Fibroblast of skin of right biceps (primary cell): ENCODE results near the gene C22orf39.

Experiments used
- DNase-seq: peaks from one replicate; pipeline ENCODE4 v3.0.0-alpha.2; 2013

C22orf39 gene

DNA sequence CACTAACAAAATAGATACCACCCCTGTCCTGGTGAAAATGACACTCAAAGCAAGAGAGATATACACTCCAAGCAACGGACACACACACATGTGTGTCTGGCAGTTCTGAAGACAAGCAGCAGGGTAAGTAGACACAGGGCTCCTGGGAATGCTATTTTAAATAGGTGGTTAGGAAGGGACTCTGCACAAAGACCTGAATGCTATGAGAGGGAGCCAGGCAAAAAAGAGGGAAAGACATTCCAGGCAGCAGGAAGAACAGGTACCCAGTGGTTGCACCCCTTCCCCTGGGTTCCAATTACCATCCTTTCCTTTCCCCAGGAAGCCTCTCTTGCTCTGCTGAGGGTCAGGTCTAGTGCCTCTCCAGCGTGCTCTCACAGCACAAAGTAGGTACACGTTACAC, 28.5 kb upstream of the C22orf39 start:
- DNase-seq: no peak

DNA sequence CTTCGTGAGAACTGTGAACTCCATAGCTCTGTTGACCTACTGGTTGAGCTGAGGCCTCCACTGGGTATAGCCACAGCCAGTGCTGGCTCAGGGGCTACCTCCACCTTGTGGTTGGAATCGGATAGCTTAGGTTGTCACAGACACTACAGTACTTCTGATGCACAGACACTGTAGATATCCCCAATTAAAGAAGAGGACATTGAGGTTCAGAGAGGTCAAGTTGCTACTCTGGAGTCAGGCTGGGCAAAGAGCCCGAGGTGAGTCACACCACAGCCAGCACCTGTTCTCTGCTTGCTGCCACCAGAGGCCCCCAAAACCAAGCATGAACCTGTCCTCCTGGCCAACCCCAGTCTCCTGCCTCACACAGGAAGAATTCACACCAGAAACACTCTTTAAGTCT, 26.1 kb upstream of the C22orf39 start:
- no peak for DNase-seq

DNA sequence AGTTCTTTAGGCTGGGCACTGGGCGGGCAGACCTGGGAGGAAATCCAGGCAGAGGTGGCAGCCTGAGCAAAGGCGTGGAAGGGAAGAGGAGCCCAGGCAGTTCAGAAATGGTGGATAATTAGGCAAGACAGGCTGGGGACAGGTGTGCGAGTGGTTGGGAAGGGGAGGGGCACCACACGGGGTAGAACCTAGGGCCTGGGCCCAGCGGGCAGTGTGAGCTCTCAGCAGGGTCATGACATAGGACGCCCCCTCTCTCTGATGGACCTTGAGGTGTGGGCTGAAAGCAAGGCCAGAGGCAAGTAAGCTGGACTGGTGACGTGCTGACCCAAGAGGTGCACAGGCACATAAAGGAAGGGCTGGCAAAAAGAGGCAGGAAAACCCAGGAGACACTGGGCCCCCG, 24.7 kb upstream of the C22orf39 start:
- DNase-seq: no peak

DNA sequence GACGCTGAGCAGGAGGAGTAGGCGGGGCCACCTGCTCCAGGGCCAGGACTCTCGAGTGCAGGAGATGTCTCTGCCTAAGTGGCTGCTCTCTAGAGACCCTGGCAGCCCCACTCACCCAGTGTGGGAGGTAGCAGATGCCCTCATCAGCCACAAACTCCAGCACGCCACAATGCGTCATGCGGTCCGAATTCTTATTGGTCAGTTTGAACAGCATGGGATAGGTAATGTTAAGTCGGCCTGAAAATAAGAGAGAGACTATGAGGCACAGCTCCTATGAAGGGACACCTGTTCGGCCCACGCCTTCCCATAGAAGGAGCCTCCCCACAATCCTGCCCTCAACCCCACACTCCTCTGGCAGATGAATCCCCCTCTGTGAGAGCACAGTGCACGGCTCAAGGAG, 24.1 kb upstream of the C22orf39 start:
- no peak for DNase-seq

DNA sequence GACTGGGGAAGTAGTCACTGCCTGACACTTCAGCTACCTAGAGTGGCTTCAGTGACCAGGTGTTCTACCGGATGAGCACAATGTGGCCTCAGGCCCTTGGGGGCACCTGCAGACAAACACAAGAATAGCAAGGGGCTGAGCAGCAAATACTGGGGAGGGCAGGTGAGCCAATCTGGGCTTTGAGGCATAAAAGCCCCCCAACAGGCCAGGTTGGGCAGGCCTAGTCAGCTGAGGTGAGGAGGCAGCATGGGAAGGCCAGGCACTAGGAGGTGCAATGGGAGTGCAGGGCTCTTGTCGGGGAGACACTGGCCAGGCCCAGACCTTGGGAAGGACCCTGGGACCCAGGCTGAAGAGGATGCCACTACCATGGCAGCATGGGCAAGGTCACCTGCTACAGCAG, 22.5 kb upstream of the C22orf39 start:
- DNase-seq: no peak

DNA sequence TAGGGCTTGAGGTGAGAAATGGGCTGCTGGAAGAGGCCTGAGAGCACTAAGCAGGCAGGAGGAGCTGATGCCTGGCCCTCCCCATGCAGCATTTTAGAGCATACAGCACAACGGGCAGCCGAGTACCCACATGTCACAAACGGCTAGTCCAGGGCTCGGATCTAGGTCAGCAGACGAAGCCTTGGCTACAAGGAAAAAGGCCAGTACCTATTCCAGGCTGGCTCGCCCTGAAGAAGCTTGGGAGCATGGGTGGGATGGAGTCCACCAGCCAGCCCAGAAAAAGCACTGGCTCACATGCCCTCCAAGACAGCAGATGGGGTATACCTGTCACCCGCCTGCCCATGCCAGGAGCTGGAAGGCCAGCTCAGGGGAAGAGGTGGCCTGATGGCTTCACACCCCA, 21.9 kb upstream of the C22orf39 start:
- DNase-seq: no peak

DNA sequence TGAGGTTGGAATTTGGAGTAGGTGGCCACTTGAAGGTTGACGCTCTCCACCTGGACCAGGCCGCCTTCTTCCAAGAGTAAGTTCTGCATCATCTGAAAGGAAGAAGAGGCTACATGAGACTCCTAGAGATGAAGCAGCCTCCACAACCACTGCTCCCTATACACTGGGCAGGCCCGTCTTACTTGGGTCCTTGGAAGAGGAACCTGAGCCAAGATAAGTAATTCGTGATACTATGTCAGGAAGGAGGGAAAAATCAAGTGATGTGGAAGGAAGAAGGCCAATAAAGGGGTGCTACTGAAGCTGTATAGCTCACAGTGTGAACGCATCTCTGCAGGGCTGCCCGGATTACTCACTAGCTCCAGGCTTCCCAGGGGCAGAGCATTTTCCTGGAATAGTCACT, 20.4 kb upstream of the C22orf39 start:
- DNase-seq: no peak

DNA sequence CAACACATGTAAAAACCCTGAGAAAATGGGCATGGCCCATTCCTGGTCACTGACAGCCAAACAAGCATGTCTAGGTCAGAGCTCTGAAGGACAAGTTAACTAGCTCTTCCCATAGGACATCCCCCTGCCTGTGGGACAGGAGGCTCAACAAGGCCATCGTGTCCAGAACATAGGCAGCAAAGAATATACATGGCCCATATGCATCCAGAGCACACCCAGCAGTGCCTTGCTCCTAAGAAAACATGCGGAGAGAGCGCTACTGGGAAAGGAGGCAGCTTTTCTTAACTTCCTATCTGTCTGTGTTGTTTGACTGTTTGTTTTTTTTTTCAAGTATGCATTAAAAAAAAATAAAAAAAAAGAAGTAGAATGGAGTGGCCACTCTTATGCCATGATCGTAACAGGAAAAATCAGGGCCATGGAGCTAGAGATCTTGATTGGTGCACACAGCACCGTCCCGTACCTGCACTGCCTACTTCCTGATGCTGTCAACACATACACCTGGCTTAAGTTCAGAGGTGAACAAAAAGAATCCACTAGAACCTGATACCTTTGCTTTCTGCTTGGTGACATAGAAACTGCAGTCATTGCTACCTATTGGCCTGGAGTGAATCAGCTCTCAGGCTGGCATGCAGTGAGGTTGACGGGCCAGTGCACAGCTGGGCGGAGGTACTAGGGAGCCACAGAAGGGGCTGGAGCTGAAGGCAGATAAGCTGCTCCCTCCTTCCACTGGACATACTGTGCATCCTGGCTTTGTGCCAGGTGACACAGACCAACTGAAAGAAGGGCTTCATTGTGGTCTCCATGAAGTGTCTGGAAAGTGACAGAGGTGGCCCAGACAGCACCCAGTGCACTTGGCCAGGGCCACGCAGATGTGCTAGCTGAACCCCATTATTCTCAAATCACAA, 19.6 kb upstream of the C22orf39 start:
- no peak for DNase-seq

DNA sequence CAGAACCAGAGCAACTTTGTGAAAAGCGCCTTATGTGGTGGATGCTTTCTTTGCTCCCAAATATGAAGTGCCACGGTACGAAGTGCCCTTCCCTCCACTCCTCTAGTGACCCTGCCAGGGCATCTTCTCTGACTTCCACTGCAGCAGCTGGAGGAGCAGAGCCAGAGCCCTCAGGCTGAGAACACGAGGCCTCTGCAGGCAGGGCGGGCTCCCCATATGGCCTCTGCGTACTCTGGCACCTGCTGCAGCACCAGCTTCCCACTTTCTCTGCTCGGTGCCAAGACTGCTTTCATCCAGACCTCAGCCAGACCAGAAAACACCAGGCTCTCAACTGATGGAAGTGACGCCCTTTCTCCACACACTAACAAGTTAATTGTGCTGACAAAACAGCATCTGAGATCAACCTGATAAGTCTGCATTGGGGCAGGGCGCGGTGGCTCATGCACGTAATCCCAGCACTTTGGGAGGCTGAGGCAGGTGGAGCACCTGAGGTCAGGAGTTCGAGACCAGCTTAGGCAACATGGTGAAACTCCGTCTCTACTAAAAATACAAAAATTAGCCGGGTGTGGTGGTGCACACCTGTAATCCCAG, 18.7 kb upstream of the C22orf39 start:
- no peak for DNase-seq

DNA sequence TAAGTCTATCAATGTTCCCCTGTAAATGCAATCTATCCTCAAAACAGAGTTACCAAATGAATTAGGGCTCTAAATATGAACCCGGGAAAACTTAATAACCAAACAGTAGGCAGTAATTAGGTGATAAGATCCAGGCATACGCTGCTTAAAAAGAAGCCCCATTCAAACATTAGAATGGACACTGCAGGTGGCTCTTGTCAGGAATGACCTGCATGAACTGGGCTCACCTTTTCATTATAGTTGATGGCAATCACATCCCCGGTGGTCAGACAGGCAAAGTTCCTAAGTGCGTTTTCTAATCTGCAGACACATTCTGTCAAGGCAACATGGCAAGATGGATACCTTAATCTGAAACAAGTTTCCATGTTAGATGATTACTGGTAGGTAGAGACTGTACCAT, 17.5 kb upstream of the C22orf39 start:
- no peak for DNase-seq

DNA sequence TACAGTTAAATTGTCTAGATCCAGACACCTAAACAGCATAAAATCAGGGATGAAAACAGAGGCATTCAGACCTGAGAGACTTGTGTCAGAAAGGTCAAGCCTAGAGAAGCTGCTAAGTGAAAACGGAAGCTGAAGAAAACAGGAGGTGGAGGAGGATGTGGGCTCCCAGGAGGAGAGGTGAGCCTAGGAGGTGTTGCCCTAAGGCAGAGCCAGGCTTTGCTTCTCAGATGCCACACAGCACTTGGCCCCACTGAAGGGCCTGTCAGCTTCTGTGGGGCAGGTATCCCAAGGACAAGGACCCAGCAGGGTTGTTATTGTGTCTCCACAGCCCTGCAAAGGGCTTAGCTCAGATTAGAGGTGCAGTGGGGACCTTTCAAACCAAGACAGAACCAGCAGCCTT, 17.0 kb upstream of the C22orf39 start:
- DNase-seq: no peak

DNA sequence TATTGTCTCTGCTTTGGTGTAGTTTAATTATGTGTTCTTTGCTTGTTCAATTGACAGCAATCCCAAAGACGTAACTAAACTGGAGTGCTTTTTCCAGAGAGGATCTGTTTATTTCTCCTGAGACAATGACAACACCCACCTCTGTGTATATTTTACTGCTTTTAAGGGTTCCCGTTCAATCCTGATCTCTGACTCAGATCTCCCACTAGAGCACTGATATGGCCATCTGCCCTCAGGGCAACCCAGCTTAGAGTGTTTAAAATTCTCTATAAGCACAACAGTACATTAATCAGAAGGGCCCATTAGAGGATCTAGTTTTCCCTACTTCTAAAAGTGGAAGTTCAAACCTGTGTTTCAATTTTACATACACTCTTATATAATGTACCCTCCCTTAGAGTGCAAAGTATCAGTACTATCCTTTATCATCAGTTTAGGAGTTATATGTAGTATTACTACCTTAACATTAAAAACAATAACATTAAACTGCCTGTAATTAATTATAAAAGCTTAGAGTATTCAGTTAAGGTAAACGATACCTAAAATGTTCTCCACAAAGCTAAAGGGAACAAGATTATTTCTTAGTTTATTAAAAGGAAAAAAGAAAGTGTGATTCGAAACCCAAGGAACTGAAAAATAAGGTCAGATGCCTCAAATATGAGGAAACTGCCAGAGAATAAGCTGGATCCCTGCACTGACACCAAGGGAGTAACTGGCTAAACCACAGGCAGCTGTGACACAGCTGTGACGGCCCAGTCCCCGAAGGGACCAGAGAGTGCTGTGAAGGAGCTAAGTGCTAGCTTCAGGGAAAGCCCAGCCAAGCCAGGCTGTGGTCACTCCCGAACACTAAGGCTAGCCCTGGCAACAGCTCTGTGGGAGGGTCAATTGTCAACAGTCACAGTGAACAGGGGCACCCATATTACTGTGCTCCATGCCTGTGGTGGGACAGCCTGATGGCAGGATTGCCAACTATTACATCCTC, 16.3 kb upstream of the C22orf39 start:
- DNase-seq: no peak

DNA sequence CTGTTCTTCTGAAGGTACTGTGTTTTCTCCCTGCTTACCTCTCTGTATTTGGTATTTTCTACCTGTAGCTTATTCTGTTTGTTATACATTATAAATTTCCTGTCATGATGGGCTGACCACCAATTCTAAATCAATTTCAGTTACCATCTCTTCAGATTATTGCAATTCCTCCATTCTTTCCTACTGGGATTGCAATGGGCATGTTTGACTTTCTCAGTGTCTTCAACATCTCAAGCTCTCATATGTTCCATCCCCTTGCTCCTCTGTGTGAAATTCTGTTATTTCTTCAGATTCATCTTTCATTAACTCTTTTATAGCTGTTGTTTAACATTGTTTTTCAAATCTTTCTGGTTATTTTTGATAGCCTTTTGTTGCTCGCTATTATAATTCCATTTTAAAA, 15.5 kb upstream of the C22orf39 start:
- no peak for DNase-seq

DNA sequence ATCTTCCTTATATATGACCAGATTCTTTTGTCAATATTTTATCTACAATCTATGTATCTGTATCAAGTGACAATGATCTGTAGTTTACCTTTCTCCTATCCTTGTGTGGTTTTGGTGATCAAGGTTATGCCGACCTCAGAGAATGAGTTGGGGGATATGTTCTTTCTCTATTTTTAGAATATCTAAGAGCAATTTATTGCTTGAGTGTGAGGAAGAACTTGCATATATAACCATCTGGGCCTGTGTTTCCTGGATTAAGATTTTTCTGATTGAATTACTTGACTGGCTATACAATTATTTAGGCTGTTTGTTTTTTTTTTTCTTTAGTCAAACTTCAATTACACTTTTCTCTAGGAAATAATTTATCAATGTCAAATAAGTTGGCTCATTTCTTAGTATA, 14.0 kb upstream of the C22orf39 start:
- no peak for DNase-seq

DNA sequence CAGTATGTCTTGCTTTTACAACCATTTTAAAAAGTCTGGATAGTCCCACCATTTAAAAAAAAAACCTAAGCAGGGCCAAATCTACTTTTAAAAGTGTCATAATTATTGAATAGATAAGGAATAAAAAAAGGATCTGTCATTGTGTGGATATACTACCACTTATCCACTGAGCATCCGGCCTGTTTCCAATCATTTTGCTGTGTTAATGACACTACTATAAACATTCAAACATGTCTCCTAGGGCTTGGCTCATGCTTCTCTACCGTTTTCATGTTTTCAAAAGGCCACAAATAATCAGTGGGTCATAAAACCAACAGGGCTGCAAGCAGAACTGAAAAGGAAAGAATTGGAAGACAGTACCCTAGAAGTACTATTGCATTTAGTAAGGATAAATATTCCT, 12.5 kb upstream of the C22orf39 start:
- DNase-seq: no peak

DNA sequence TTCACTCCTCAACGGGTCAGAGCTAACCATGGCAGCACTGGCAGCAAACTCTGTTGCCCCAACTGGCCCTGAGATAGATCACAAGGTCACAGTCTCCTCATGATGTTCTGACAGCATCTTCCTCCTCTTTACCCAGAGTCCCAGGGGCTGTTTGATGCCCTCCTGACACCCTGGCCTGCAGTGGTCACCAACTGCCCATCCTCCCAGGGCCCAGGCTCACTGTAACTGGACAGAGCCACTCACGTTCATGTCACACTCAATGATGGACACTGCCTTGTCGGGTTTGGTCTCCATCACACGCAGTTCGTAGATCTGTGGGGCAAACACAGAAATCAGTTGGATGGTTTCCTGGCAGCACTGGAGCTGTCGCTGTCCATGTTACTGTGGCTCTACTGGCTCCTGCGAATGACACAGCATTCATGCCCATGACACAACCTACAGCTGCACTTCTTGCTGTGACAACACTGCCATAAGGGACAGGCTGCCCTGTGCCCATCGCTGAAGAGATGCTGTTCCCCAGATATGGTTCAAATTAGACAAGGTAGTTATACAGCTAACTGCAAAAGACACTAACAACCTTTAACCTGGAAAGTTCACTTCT, 10.4 kb upstream of the C22orf39 start:
- DNase-seq: no peak

DNA sequence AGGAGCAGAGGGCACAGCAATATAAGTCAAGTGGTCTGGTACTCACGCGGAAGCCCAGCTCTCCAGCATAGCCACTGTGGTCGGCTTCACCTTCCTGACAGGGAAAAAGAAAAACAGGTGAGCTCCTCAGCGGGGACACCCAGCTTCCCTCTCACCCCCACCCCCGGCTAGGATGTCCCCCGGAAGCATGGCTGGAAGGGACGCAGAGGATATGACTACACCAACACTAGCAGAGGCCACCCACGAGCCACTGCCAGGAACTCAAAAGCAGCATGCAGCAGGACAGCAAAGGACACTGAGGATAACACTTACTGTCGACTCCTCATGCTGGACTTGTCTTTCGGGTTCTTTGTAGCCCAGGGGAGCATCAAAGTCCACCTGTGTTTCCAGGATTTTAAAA, 9.0 kb upstream of the C22orf39 start:
- no peak for DNase-seq

DNA sequence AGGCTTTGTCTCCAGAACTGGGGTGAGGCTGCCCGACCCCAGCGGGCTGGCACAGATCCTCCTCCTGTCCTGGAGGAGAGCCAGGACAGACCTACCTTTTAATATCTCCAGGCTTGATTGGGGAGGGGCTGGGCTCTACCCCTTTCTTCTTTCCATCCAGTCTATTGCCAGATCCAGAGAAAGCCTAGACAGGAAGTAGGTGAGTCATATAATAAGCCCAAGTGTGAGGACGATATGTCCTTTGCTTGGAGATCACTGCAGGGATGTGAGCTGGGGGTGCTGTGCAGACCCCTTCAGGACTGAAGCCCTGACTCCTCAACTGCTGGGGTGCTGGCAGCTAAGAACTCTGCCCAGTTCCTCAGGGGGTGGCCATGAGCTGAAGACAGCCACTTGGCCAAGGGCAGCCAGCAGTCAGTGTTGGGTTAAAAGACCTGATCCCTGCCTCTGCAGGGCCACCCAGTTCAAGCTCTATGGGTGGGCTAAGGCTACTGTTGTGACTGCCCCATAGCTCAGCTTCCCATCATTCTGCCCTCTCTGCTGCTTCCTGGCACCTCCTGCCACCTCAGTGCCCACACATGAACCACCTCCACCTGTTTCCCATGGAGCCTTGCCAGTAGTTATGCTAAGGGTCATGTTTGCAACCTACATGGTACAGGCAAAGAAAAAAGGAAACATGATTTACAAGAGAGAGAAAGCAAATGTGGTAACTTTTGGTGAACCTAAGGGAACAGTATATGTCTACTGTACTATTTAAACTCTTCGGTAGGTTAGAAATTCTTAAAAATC, 8.3 kb upstream of the C22orf39 start:
- no peak for DNase-seq

DNA sequence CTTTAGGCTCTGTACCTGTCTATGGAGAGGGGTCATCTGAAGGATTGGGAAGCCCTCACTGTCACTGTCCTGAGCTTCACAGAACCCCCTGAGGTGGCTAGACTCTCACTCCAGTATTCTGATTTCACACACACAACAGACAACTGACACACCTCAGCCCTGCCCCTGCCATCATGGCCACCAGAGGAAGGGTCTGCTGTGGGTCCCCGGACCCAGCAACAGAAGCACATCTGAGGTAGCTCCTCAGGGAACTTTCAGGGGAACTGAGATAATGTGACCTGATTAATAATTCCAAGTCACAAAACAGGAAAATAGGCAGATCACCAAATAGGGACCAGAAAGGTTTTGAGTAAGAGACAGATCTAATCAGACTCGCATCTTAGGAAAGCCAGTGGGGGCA, 7.5 kb upstream of the C22orf39 start:
- DNase-seq: no peak

DNA sequence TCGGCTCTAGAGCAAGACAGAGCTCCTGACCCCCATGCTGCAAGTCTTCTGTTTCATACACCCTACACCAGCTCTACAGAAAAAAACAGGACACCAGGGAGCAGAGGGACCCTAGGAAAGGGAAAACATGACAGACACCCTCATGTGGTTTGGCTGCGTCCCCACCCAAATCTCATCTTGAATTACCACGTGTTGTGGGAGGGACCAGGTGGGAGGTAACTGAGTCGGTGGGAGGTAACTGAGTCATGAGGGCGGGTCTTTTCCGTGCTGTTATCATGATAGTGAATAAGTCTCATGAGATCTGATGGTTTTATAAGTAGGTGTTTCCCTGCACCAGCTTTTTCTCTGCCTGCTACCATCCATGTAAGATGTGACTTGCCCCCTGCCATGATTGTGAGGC, 6.6 kb upstream of the C22orf39 start:
- no peak for DNase-seq

DNA sequence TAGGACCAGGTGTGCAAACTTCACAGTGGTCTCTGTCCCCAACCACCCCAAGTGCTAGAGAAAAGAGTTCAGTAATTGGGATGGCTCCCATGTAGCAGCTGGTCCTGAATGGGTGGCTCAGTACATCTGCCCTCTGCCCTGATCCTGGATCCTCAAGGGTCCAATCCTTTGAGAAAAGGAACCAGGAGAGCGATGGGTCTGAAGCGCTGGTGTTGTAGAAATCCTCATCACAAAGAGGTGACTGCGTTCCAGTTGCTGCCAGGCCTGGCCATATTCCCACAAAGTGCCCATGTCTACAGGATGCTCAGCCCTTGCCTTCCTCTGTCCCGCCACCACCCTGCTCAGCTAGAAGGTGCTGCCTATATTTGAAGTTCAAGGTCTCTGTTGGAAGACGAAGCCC, 6.2 kb upstream of the C22orf39 start:
- no peak for DNase-seq

DNA sequence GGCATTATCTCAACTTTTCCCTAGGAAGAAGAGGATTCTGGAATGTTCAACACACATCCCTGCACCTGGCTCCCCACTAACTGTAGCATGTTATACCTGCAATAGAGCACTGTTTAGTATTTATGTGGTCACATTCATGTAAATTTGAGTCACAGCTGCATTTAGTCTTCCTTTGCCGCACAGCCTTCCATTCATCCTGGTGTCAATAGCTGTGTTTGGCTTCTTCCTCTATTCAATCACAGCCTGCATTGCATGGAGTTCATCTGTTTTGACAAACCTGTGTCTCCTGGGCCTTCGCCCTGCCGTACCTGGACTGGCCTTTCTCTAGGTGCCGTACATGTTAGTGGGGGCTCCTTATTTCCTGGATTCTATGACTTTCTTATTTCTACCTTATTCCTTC, 4.1 kb upstream of the C22orf39 start:
- DNase-seq: no peak
